Left ventricle myocardium superior (tissue), 1 donor: ENCODE results near the gene PDSS1. TPM values are rescaled to one million over a fixed set of nuclear protein-coding genes. Genes with fewer than 3 reads are reported as not detected.

Experiments
- ATAC-seq: fragments of 200-7000 bp; cut with Tn5 transposase; one replicate; pipeline ENCODE4 v1.9.1; 2020; ENCODE audit warnings: mild to moderate bottlenecking, moderate library complexity
- DNase-seq: peaks from one replicate; pipeline ENCODE4 v3.0.0-alpha.2; 2020
- intact Hi-C: fragments of 100-400 bp; cut with micrococcal nuclease; formaldehyde crosslinking; loops from one replicate; pipeline ENCODE4 v1.11.0; 2022
- total RNA-seq: library from RNA; stranded (reverse); fragmentation: NEBNext Ultra II Directional; extraction: Animal tissue kit (Norgen Biotek cat#: 25700); gene quantifications from one replicate; pipeline ENCODE4 v1.2.1, GENCODE V29; 2021
- donor health status: DM: no; HTN: yes; CAD: no; lungs with severe emphysema.

The PDSS1 gene
- total RNA-seq, 1 donor from 2014 or later = 5.8 TPM

DNA sequence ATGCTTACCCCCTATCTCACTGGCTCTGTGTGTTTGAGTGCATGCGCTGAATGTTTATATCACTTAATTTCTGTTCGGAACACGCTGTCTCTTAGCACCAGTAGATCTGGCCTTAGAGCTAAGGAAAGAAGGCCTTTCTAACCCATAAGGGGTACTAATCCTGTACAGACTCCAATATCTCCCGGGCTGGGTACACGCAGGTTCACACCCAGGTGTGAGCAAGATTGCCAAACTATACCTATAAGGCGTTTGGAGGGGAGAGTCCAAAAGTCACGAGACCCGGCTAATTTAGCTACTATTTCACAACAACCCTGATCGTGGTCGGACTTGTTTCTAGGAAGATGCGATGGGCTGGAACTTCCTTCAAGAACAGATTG is 727 bp upstream of the PDSS1 start:
- no peak for DNase-seq
- intact Hi-C loops = no loop called here
- no peak for ATAC-seq

DNA sequence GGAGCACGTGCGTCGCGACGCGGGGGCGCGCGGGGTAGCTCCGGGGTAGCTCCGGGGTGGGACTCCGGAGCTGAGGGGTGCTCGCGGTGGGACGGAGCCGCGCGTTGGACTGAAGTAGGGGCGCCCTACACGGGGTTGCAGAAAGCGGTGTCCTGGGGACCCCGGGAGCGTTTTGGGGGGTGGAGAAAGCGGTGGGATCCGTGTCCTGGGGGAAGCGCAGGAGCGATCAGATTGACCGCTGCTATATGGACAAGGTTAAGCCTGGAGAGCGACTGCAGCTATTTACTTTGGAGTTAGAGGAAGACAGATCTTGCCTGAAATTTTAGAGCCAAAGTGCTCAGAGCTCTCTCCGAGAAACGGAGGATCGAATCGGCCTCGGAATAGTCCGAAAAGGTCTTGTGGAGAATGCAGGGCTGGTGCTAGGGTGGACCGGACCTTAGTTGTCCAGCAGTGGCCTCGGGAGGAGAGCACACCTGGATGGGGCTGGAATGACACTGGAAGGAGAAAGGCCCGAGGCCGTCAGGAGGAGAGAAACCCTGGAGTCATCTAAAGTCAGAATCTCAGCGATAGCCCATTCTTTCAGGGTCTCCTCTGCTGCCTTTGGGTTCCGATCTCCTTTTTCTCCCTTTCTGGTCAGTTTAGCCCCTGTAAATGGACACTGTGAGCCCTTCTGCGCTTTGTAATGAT is 564 bp downstream of the PDSS1 start:
- ATAC-seq (no peak), DNase-seq (no peak)
- intact Hi-C loops = no loop called here

DNA sequence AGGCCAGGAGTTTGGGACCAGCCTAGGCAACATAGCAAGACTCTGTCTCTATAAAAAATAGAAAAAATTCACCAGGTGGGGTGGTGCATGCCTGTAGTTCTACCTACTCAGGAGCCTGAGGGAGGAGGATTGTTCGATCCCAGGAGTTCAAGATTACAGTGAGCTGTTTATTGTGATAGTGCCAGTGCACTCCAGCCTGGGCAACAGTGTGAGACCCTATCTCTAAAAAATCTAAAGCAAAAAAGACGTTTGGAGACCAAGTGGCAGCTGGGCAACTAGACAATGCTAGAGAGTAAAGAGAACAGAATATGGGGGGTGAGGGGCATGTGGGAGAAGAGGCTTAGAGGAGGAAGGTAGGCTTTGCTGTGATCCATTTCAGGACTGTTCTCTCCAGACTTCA is 1.4 kb downstream of the PDSS1 start:
- DNase-seq = no peak
- intact Hi-C loops = no loop called here
- no peak for ATAC-seq

GRCh38 chr10:26699631-26700030 is 2.1 kb downstream of the PDSS1 start:
- DNase-seq = no peak
- intact Hi-C loops = no loop called here
- ATAC-seq = no peak

DNA sequence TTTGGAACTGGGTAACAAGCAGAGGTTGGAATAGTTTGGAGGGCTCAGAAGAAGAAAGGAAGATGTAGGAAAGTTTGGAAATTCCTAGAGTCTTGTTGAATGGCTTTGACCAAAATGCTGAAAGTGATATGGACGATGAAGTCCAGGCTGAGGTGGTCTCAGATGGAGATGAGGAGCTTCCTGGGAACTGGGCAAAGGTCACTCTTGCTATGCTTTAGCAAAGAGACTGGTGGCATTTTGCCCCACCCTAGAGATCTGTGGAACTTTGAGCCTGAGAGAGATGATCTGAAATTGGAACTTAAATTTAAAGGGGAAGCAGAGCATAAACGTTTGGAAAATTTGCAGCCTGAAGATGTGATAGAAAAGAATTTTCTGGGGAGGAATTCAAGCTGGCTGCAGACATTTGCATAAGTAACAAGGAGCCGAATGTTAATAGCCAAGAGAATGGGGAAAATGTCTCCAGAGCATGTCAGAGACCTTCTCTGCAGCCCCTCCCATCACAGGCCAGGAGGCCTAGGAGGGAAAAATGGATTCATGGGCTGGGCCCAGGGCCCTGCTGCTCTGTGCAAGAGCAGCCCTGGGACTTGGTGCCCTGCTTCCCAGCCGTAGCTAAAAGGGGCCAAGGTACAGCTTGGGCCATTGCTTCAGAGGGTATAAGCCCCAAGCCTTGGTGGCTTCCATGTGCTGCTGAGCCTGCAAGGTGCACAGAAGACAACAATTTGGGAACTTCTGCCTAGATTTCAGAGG is 3.6 kb downstream of the PDSS1 start:
- DNase-seq (no peak), ATAC-seq (no peak)
- intact Hi-C loops = no loop called here

DNA sequence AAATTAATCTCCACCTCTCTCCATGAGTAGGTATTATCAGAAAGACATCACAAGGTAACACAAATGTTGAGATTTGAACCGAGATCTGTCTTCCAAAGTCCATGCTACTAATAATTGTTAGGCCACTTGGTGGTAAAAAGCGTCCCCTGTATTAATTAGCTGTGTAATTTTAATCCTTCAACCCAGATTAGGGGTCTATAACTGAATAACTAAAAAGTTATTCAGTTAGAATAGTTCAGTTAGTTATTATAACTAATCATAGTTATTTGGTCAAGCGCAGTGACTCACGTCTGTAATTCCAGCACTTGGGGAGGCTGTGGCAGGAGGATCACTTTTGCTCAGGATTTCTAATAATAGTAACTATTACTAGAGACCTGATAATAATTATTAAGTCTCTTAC is 5.6 kb downstream of the PDSS1 start:
- ATAC-seq = no peak
- intact Hi-C loops = no loop called here
- no peak for DNase-seq

- no peak for ATAC-seq
- intact Hi-C loops = no loop called here
- DNase-seq = no peak
Observed at GRCh38 chr10:26703974-26704373, 6.5 kb downstream of the PDSS1 start.

- no peak for DNase-seq
- intact Hi-C loops = no loop called here
- no peak for ATAC-seq
Observed at GRCh38 chr10:26706206-26706605, 8.7 kb downstream of the PDSS1 start.

DNA sequence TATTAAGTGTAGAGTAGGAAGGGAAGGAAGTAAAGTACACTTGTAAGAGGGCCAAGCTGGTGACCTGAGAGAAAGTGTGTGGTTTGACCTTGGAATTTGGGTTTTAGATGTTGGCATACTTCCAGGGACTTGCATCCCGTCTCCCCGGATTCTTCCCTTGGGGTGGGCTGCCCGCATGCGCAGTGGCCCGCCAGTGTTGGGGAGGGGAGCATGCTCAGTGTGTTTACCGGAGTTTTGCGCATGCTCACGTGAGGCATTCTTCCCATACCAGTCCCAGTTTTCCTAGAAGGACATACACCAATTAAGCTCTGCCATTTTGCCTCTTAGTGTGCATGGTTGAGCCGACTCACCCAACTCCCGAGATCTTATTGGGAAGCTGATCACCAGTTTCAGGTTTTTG is 9.4 kb downstream of the PDSS1 start:
- no peak for ATAC-seq
- intact Hi-C loops = no loop called here

GRCh38 chr10:26711324-26711723 is 13.8 kb downstream of the PDSS1 start:
- ATAC-seq (no peak), DNase-seq (no peak)
- intact Hi-C loops = no loop called here

More for the DNA sequence above, 9.4 kb downstream of the PDSS1 start:
- DNase-seq = no peak

DNA sequence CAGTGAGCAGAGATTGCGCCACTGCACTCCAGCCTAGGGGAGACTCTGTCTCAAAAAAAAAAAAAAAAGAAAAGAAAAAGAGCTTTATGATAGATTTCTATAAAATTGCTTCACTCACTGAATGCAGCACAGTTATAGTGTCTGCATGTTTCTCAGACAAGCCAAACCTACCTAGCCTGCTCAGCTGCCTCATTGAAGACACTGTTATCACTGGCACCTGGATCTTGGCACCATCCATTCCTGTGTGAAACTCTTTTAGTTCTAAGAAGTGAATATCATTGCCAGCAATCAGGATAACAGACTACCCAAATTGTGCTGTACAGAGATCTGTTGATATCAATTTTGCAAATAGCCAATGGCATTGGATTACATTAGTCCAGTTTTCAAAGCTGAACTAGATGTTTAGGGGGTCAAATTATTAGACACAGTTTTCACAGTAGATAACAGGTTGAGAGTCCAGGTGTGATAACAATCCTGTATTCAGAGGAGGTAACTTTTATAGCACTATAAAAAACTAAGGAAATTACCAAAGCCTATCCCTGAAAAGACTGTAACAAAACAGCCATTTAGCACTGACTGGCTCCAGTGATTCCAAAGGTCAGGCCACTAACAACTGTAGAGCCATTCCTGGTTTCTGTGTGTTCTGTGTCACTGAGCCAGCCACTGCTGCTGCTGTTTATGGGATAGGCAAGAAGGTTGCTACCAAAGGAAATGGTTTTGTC is 17.1 kb downstream of the PDSS1 start:
- DNase-seq (no peak), ATAC-seq (no peak)
- intact Hi-C loops = no loop called here

- intact Hi-C loops = no loop called here
- DNase-seq (no peak), ATAC-seq (no peak)
Observed at GRCh38 chr10:26715137-26715487, 17.6 kb downstream of the PDSS1 start.

DNA sequence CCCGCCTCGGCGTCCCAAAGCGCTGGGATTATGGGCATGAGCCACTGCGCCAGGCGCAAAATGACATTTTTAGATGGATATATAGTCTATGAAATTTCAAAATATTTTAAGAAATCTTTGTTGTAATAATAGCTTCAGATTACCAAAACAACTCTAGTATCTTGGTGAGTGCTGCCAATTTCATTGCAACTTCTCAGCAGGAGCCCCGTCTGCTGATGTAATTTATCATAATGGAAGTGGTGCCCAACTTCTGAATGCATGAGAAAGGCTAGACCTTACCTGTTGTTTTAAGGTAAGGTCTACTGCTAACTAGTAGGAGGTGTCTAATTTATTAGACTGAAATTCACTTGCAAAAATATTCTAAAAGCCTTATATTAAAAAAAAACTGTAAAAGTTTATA is 20.0 kb downstream of the PDSS1 start:
- DNase-seq = no peak

DNA sequence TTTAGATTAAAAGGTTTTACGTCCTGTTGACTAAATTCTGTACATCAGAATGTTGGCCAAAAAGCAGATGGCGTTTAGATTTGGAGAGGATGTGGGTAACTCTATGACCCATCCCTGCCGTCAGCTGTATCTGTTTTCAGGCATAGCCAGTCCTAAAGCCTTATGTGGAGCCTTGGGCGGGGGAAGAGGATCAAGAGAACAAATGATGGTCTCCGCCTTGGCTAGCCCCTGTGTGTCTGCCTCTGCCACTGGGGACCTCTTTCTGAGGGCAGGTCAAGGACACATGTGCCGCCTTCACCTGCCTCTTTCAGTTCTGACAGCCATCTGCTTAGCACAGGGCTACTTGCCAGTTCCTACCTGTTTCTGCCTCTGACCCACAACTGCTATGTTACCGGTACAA is 24.1 kb downstream of the PDSS1 start:
- intact Hi-C loops = no loop called here
- DNase-seq (no peak), ATAC-seq (no peak)

More for the DNA sequence above, 20.0 kb downstream of the PDSS1 start:
- intact Hi-C loops = no loop called here
- ATAC-seq = no peak

- intact Hi-C loops = no loop called here
- no peak for ATAC-seq
- DNase-seq = no peak
Observed at GRCh38 chr10:26723016-26723415, 25.5 kb downstream of the PDSS1 start.

GRCh38 chr10:26725837-26726727 is 28.6 kb downstream of the PDSS1 start:
- DNase-seq (peak; percentile 74), ATAC-seq (peak; percentile 61)
- intact Hi-C loops = loop anchor here (1.0 kb wide), 1 partner anchor 155 kb away; no protein-coding TSS in a partner anchor

GRCh38 chr10:26727005-26727404 is 29.5 kb downstream of the PDSS1 start:
- intact Hi-C loops = no loop called here
- ATAC-seq (no peak), DNase-seq (no peak)

DNA sequence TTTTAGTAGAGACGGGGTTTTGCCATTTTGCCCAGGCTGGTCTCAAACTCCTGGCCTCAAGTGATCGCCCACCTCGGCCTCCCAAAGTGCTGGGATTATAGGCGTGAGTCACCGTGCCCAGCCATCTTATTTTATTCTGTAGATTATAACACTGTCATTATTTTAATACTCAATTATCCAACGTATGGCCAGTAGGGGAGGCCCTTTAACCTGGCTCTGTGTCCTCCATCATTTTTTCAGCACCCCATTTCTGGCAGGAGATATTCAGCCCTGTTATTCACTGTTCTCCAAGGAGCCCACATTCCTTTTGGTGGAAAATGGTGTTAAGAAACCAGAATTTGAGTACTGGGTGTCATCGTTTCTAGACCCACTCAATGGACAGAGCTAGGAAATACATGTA is 31.5 kb downstream of the PDSS1 start:
- ATAC-seq = no peak
- intact Hi-C loops = no loop called here
- DNase-seq = no peak

DNA sequence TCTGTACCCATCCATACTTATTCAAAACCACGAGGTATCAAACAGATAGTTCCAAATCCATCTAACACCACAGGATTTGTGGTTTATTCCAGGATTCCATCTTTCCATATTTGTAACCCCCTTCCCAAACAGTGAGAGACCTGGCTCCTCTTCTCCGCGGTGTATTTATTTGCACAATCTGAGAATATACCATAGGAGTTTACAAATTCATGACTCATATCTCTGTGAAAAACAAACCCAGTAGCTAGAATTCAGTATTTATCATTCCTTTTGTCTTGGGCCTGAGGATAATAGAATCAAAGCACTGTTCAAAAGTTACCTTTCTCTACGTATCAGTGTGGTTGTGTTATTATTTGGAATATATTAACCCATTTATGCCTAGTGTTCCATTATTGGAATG is 31.9 kb downstream of the PDSS1 start:
- ATAC-seq = no peak
- DNase-seq = no peak
- intact Hi-C loops = no loop called here

DNA sequence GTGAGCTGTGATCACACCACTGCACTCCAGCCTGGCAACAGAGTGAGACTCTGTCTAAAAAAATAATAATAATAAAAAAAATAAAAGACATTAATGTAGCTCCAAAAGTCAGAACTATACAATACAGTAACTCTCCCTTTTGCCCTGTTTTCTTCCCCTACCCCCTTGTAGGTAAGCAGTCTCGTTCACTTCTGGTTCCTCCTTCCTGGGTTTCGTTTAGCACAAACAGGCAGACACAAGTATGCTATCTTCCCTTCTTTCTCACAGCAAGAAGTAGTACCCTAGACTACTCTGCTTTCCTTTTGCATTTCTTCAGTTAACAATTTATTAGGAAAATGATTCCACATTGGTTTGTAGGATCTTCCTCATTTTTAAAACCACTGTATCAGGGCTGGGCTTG is 33.1 kb downstream of the PDSS1 start:
- intact Hi-C loops = no loop called here
- no peak for DNase-seq
- no peak for ATAC-seq
